ENCODE measurements around the gene SAMD10. TPM values are rescaled to one million over a fixed set of nuclear protein-coding genes. Genes with fewer than 3 reads are reported as not detected.
A peak's percentile ranks its signal among the peaks of the same experiment; 100 is the strongest.
"Not testable (repeated sequence)": the region's sequence is repeated elsewhere in the genome, so short reads cannot be mapped to it uniquely, and the experiment has no call there.

The SAMD10 gene
- total and polyA plus RNA-seq, 8 donors: 1.3 to 7.3 (median 3.6) TPM

GRCh38 chr20:63931735-63932134, 47.7 kb downstream of the SAMD10 start:
- intact Hi-C loops (cut with DNase I): no loop called here
- DNase-seq (no peak), ATAC-seq (no peak), FAIRE-seq (no peak)
- Histone ChIP-seq H3K27ac (no peak overlapping the region), H3K9me3 (no peaks in the 10 kb centered on the region), H3K27me3 (no peaks in the 10 kb centered on the region), H3K4me1 (no peaks in the 10 kb centered on the region), H3K4me3 (no peak overlapping the region), H3K36me3 (peaks cover 4 to 47% (median 30%) of the 10 kb centered on the region in 3 donors)
- WGBS, 2 donors: 92 to 93% methylated on average over 19 of the region's 19 CpGs
- no peak for TF ChIP-seq CTCF (IDR thresholded peaks at IDR 0.05)

DNA sequence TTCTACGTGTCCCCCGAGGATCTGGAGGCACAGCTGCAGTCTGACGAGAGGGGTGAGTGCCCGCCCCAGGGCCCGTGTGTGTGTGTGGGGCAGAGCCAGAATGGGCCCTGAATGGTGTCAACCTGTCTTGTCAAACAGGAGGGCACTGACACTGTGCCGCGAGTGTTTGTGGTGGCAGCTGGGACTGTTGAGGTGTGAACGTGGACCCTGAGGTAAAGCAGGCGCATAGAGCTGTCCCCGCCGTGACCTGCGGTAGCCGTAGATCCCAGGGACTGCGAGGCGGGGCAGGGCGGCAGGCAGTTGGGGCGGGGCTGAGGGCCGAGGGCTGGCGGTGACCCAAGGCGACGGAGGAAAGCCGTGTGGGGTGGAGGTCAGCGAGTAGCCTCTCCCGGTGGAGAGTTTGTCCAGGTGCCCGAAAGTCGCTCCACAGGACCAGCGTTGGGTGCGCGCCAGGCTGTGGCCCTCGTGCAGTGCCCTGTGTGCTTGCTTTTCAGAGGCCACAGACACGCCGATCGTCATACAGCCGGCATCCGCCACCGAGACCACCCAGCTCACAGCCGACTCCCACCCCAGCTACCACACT, 48.4 kb downstream of the SAMD10 start:
- DNase-seq: peak in 1 of 6 donors; percentile 50
- intact Hi-C loops (cut with DNase I): no loop called here
- 90 to 92% methylated on average over 37 of the region's 37 CpGs for WGBS, 2 donors

DNA sequence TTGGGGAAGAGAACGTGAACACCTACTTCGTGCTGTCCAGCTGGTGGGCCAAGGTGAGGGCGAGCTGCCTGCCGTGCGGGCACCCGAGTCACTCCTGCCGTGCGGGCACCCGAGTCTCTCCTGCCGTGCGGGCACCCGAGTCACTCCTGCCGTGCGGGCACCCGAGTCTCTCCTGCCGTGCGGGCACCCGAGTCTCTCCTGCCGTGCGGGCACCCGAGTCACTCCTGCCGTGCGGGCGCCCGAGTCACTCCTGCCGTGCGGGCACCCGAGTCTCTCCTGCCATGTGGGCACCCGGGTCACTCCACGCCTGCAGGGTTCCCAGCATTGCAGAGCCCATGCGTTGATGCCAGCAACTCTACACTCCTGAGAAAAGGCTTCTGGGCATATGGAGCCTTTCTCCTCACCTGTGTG, 50.0 kb downstream of the SAMD10 start:
- not testable (repeated sequence) for FAIRE-seq, ATAC-seq
- peaks cover 4 to 42% (median 30%) of the 10 kb centered on the region in 3 donors for H3K36me3 ChIP-seq

More for the DNA sequence above, 48.4 kb downstream of the SAMD10 start:
- H3K9me3 ChIP-seq: no peaks in the 10 kb centered on the region
- no peaks in the 10 kb centered on the region for H3K4me1 ChIP-seq
- FAIRE-seq (no peak), ATAC-seq (no peak)
- H3K27me3 ChIP-seq: no peaks in the 10 kb centered on the region
- no peak overlapping the region for H3K27ac ChIP-seq
- no peak overlapping the region for H3K4me3 ChIP-seq
- H3K36me3 ChIP-seq: peaks cover 4 to 47% (median 30%) of the 10 kb centered on the region in 3 donors
- no peak for TF ChIP-seq CTCF (IDR thresholded peaks at IDR 0.05)

DNA sequence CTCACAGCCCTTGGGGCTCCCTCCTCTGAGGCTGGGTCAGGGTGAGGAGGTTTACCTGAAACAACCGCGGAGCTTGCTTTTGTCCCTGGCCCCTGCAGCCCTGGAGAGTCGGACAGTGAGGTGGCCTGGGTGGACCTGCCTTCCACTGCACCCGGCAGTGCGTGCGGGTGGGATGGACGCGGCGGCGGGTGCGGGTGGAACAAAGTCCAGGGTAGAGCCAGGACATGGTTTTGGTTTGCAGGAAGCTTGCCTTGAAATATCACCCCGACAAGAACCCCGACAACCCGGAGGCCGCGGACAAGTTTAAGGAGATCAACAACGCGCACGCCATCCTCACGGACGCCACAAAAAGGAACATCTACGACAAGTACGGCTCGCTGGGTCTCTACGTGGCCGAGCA, 50.4 kb downstream of the SAMD10 start:
- WGBS, 2 donors: 95 to 98% methylated on average over 26 of the region's 26 CpGs
- no peak for TF ChIP-seq CTCF (IDR thresholded peaks at IDR 0.05)
- H3K9me3 ChIP-seq: no peaks in the 10 kb centered on the region
- intact Hi-C loops (cut with DNase I): no loop called here
- no peak for ATAC-seq
- H3K27ac ChIP-seq: no peak overlapping the region
- no peak for FAIRE-seq
- peaks cover 4 to 42% (median 30%) of the 10 kb centered on the region in 3 donors for H3K36me3 ChIP-seq
- no peaks in the 10 kb centered on the region for H3K27me3 ChIP-seq
- no peak overlapping the region for H3K4me3 ChIP-seq
- H3K4me1 ChIP-seq: no peaks in the 10 kb centered on the region
- DNase-seq: no peak

More for the DNA sequence above, 50.0 kb downstream of the SAMD10 start:
- H3K4me1 ChIP-seq; intact Hi-C loops (cut with DNase I); DNase-seq; H3K4me3 ChIP-seq; H3K27me3 ChIP-seq; H3K27ac ChIP-seq; H3K9me3 ChIP-seq: not testable (repeated sequence)
- 97% methylated on average over 31 of the region's 31 CpGs for WGBS, 2 donors

- Histone ChIP-seq H3K4me1 (no peaks in the 10 kb centered on the region), H3K36me3 (peaks cover under 1 to 33% (median 22%) of the 10 kb centered on the region in 3 donors), H3K9me3 (no peaks in the 10 kb centered on the region), H3K4me3 (no peak overlapping the region), H3K27ac (no peak overlapping the region), H3K27me3 (no peaks in the 10 kb centered on the region)
- FAIRE-seq (no peak), DNase-seq (no peak), ATAC-seq (peak in 1 of 4 donors; percentile 6)
- TF ChIP-seq CTCF (IDR thresholded peaks at IDR 0.05): no peak
- intact Hi-C loops (cut with DNase I): no loop called here
- 57 to 64% methylated on average over 8 of the region's 8 CpGs for WGBS, 2 donors
Measured at GRCh38 chr20:63926298-63926697, 53.1 kb downstream of the SAMD10 start.
